COR-L47 (cell line): ENCODE results near the gene SLC34A1.
"Not testable (repeated sequence)": the region's sequence is repeated elsewhere in the genome, so short reads cannot be mapped to it uniquely, and the experiment has no call there.

Source experiments
- DNase-seq: peaks from one replicate; lab custom pipeline; 2025; lab: John Stamatoyannopoulos, UW

Gene SLC34A1, protein sequence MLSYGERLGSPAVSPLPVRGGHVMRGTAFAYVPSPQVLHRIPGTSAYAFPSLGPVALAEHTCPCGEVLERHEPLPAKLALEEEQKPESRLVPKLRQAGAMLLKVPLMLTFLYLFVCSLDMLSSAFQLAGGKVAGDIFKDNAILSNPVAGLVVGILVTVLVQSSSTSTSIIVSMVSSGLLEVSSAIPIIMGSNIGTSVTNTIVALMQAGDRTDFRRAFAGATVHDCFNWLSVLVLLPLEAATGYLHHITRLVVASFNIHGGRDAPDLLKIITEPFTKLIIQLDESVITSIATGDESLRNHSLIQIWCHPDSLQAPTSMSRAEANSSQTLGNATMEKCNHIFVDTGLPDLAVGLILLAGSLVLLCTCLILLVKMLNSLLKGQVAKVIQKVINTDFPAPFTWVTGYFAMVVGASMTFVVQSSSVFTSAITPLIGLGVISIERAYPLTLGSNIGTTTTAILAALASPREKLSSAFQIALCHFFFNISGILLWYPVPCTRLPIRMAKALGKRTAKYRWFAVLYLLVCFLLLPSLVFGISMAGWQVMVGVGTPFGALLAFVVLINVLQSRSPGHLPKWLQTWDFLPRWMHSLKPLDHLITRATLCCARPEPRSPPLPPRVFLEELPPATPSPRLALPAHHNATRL

DNA sequence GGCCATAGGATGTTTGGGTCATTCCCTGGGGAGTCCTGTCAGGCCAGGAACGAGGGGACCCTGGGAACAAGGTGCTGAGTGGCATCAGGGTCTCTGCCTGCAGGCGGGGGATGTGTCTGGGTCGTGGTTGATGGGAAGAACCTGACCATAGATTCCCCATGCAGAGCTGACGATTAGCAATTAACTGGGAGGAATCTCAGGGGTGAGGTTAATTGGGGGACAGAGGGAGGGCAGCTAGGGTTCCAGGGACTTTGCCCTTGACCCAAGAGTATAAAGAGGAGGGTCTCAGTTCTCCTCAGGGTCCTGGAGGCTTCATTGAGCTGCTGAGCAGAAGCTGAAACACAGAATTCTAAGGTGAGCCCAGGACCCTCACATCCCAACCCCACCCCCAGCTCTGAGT, at the start of gene SLC34A1:
Gene SLC34A1, plus strand, starts transcription at position 301 of the 400 bp plus-strand sequence. CDS start 1,308 bp downstream, outside the sequence.
- no peak for DNase-seq

GRCh38 chr5:177334781-177335700, 49.2 kb upstream of the SLC34A1 start:
- DNase-seq: no peak

- no peak for DNase-seq
Observed at GRCh38 chr5:177335701-177336065, 48.6 kb upstream of the SLC34A1 start.

GRCh38 chr5:177336112-177336511, 48.1 kb upstream of the SLC34A1 start:
- DNase-seq: no peak

GRCh38 chr5:177336603-177337494, 47.4 kb upstream of the SLC34A1 start:
- no peak for DNase-seq

DNA sequence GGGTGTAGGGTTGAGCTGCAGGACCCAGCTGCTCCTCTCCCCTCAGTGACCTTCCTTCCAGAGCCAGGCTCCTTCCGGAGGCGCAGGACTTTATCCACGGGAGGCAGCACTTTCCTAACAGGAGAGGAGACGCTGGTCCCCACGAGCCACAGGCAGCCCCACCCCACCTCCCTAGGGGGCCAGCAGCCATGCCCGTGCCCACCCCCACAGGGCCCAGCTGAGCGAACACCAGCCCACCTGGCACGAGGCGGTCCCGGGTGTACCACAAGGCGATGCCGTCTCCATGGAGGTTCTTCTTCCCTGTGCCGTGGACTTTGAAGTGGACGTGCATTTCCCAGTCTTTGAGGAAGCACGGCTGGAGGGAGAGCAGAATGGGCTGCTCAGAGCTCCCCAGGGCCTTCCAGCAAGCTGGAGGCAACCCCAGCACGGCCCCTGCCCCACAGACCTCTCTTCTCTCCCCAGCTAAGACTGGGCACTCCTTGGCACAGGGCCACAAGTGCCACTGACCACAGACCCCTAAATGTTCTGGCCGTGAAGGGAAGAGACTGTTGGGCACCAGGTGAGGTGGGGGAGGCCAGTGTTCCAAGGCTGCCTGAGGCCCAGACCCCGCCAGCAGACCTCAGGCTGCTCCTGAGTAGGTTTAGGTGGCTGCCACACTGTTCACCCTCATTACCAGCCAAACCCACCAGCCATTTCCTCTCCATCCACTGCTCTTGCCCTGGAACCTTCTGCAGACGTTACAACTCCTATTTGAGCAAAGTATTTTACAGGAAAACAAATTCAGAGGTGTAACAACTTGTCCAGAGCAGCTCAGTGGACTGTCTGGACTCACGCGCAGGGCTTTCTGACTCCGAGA, 45.8 kb upstream of the SLC34A1 start:
- no peak for DNase-seq

GRCh38 chr5:177339107-177339638, 45.1 kb upstream of the SLC34A1 start:
- DNase-seq: no peak

- not testable (repeated sequence) for DNase-seq
Observed at GRCh38 chr5:177343000-177343399, 41.2 kb upstream of the SLC34A1 start.

GRCh38 chr5:177343777-177344176, 40.5 kb upstream of the SLC34A1 start:
- DNase-seq: no peak

GRCh38 chr5:177344891-177345290, 39.3 kb upstream of the SLC34A1 start:
- no peak for DNase-seq

DNA sequence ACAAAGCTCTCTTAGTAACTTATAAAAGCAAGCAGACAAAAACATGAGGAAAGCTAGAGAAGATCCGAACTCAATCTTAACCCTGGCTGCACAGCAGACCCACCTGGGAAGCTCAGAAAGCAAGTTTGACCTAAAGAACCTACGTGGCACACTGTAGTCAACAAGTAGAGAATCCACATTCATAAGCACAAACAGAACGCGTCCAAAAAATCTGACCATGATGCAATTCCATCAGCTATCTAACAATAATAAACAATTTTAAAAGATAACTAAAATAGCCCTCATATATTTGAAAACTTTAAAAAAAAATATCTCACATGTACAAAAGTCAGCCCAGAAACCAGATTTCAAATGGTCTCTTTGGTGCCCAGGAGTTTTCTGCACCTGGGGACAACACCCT, 37.4 kb upstream of the SLC34A1 start:
- DNase-seq: no peak

DNA sequence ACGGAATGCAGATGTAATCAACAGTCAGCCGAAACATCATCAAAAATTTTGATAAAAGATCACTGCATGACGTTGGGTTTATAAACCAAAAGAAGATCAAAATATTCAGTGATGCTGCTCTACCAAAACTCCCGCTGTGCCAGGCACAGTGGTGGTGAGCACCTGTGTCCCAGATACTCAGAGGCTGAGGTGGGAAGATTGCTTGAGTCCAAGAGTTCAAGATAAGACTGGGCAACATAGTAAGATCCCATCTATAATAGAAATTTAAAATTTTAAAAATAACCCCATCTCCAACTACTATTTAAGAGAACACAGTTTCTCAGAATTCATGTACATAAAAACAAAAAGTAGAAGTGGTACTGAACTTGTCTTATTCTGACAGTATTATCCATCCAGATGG, 36.5 kb upstream of the SLC34A1 start:
- DNase-seq: no peak

DNA sequence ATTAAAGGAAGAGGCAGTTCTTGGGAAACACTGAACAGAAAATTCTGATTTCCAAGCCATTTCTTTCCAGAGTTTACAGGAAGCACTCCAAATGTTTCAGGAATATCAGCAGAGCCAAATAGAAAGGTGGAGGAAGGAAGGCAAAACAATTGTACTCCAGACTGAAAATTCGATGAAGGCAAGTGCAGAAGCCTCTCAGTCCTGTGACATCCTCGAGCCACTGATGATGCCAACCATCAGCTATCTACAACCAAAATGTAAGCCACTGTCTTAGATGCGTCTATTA, 34.9 kb upstream of the SLC34A1 start:
- DNase-seq: no peak

DNA sequence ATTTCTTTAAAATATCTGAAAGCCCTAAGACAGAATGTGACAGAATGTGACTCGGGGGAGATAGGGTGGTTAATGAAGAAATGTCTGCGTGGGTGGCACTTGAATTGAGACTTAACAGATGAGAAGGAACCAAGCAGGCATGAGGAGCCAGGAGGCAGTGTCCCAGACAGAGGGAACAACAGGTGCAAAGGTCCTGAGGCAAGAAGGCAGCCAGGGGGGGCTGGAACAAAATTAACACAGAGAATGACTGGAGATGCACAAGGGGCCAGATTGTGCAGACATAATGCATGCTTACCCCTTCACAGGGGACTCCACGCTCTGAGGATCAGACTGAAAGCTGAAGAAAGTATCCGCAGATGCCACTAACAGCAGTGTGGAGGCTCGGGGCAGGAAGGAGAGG, 34.5 kb upstream of the SLC34A1 start:
- DNase-seq: no peak

DNA sequence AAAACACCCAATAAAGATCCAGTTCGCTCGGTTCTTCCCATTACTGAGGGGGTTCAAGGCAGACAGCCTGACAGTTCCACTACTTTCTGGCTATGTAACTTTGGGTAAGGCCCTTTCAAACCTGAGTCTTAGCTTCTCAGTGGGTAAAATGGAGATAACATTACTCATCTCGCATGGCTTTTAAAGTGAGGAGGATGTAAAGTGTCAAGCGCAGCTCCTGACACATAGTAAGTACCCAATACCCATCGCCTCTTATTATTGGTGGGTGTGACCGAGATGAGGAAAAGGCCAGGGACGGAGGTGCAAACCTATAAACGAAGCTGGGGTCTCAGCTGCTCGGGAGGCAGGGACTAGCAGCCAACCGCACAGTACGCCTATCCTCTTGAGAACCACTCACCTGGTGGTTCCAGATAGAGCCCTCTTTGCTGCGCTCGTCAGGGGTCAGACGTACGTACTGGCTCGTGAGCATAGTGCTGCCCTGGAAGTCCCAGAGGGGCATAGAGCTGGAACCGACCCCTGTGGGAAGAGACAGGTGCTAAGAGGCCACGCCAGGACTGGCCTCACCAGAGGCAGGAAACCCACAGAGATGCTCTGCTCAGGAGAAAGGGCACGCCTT, 33.4 kb upstream of the SLC34A1 start:
- no peak for DNase-seq

GRCh38 chr5:177351392-177352329, 32.6 kb upstream of the SLC34A1 start, which contains the start of gene LMAN2:
Gene LMAN2, minus strand, starts transcription at chr5:177351668. Its CDS starts 21 bp downstream, at chr5:177351647.
- DNase-seq: peak; percentile 90

DNA sequence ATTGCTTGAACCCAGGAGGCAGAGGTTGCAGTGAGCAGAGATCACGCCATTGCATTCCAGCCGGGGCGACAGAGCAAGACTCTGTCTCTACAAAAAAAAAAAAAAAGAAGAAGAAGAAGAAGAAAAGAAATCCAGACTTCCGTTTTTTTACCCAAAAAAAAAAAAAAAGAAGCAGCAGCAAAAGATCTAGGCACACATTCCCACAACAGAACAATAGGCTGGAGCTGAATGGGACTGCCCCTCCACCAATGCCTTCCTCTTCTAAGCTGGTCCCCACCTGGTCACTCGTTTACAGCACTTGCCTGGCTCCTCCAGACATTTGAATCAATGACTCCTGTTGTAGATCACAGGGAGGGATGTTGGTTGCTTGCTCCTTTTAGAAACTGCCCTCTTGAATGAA, 31.1 kb upstream of the SLC34A1 start:
- DNase-seq: no peak

- no peak for DNase-seq
Observed at GRCh38 chr5:177354256-177354655, 30.0 kb upstream of the SLC34A1 start.

DNA sequence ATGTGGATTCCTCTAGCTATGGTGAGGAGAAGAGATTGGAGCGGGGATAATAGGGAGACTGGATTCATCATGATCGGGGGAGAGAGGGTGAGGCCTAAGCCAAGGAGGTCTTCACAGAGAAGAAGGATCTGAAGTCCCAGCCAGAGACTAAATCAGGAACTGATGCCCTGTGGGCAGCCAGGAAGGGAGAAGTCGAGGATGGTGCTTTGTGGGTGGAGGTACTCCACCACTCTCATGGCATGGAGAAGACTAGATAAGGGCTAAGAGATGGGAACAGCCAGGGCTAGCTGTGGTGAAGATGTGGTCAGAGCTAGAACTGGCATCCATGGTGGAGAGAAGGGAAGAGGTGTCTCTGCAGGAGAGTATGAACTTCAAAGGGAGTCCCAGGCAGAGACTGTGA, 29.5 kb upstream of the SLC34A1 start:
- DNase-seq: no peak
